Measurements from ENCODE around the gene SNTG2.
"Not testable (repeated sequence)": the region's sequence is repeated elsewhere in the genome, so short reads cannot be mapped to it uniquely, and the experiment has no call there.

SNTG2 gene

GRCh38 chr2:1209246-1209645, 258.6 kb downstream of the SNTG2 start:
- no peak for DNase-seq

GRCh38 chr2:1209761-1210160, 259.1 kb downstream of the SNTG2 start:
- DNase-seq: no peak

GRCh38 chr2:1210352-1210751, 259.7 kb downstream of the SNTG2 start:
- DNase-seq: no peak

- DNase-seq: no peak
These were observed 269.4 kb downstream of the SNTG2 start for GRCh38 chr2:1219901-1220573.

GRCh38 chr2:1222056-1222455, 271.4 kb downstream of the SNTG2 start:
- no peak for DNase-seq

- no peak for DNase-seq
These were observed 273.1 kb downstream of the SNTG2 start for GRCh38 chr2:1223791-1224190.

GRCh38 chr2:1224901-1225300, 274.3 kb downstream of the SNTG2 start:
- DNase-seq: no peak

- DNase-seq: no peak
These were observed 276.1 kb downstream of the SNTG2 start for GRCh38 chr2:1226766-1227165.

- no peak for DNase-seq
These were observed 276.7 kb downstream of the SNTG2 start for GRCh38 chr2:1227274-1227900.

- DNase-seq: not testable (repeated sequence)
These were observed 278.9 kb downstream of the SNTG2 start for GRCh38 chr2:1229596-1229995.

GRCh38 chr2:1230155-1230893, 279.7 kb downstream of the SNTG2 start:
- DNase-seq: no peak

GRCh38 chr2:1231466-1232063, 280.9 kb downstream of the SNTG2 start:
- no peak for DNase-seq

- DNase-seq: no peak
These were observed 282.6 kb downstream of the SNTG2 start for GRCh38 chr2:1233281-1233680.

- DNase-seq: no peak
These were observed 284.2 kb downstream of the SNTG2 start for GRCh38 chr2:1234731-1235308.

GRCh38 chr2:1235806-1236205, 285.2 kb downstream of the SNTG2 start:
- DNase-seq: no peak

GRCh38 chr2:1236606-1237005, 286.0 kb downstream of the SNTG2 start:
- no peak for DNase-seq

GRCh38 chr2:1237783-1238182, 287.1 kb downstream of the SNTG2 start:
- no peak for DNase-seq

- DNase-seq: no peak
These were observed 288.0 kb downstream of the SNTG2 start for GRCh38 chr2:1238598-1239138.

GRCh38 chr2:1245193-1245592, 294.5 kb downstream of the SNTG2 start:
- no peak for DNase-seq

GRCh38 chr2:1246239-1246638, 295.6 kb downstream of the SNTG2 start:
- DNase-seq: no peak

- DNase-seq: no peak
These were observed 296.3 kb downstream of the SNTG2 start for GRCh38 chr2:1246991-1247390.

GRCh38 chr2:1248187-1248586, 297.5 kb downstream of the SNTG2 start:
- no peak for DNase-seq
